Hematopoietic multipotent progenitor cell treated with erythropoietin and hydrocortisone succinate and interleukin-3 and kit ligand, for 8 days (in vitro differentiated cells): ENCODE data around the gene PHPT1.

ENCODE experiments used
- DNase-seq: peaks from one replicate; pipeline ENCODE4 v3.0.0-alpha.2; 2015

The PHPT1 gene

GRCh38 chr9:136890661-136891060 lies 41.5 kb downstream of the PHPT1 start:
- DNase-seq, result no peak

GRCh38 chr9:136896027-136896426 lies 46.8 kb downstream of the PHPT1 start:
- no peak for DNase-seq

- DNase-seq, result no peak
Observed at GRCh38 chr9:136898483-136899100, 49.4 kb downstream of the PHPT1 start.

GRCh38 chr9:136899196-136899595 lies 50.0 kb downstream of the PHPT1 start:
- no peak for DNase-seq

- no peak for DNase-seq
Observed at GRCh38 chr9:136900556-136900955, 51.3 kb downstream of the PHPT1 start.
